ENCODE measurements around the gene KIAA0513.

DNA sequence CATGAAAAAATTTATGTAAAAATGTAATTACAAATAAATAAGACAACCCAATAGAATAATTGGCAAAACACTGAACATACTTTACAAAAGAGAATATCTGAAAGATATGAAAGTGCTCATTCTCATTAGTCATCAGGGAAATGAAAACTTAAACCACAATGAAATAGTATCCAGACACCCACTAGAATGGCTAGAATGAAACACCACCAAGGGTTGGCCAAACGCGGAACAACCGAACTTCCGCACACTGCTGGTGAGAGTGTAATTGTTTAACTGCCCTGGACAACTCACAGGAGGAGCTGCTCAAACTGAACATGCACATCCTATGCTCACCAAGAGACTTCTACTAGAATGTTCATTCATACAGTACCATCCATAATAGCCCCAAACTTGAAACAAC is 10.4 kb upstream of the KIAA0513 start:
- no peak for TF ChIP-seq EZH2 (IDR thresholded peaks at IDR 0.05; ENCODE audit: borderline replicate concordance, low read depth, low read length, poor library complexity, severe bottlenecking)
- TF ChIP-seq, protein P1, sequence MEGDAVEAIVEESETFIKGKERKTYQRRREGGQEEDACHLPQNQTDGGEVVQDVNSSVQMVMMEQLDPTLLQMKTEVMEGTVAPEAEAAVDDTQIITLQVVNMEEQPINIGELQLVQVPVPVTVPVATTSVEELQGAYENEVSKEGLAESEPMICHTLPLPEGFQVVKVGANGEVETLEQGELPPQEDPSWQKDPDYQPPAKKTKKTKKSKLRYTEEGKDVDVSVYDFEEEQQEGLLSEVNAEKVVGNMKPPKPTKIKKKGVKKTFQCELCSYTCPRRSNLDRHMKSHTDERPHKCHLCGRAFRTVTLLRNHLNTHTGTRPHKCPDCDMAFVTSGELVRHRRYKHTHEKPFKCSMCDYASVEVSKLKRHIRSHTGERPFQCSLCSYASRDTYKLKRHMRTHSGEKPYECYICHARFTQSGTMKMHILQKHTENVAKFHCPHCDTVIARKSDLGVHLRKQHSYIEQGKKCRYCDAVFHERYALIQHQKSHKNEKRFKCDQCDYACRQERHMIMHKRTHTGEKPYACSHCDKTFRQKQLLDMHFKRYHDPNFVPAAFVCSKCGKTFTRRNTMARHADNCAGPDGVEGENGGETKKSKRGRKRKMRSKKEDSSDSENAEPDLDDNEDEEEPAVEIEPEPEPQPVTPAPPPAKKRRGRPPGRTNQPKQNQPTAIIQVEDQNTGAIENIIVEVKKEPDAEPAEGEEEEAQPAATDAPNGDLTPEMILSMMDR (conservative IDR thresholded peaks at IDR 0.05; ENCODE audit: low read depth, low read length), result no peak
